Right lung (tissue), 5 donors: ENCODE measurements around the gene CHKA. TPM values are rescaled to one million over a fixed set of nuclear protein-coding genes. Genes with fewer than 3 reads are reported as not detected.
"Not testable (repeated sequence)": the region's sequence is repeated elsewhere in the genome, so short reads cannot be mapped to it uniquely, and the experiment has no call there.

ENCODE experiments used
- DNase-seq, 2 donors: peaks; one replicate each; pipeline ENCODE4 v3.0.0-alpha.2; 2013
- polyA plus RNA-seq, 5 donors: library from polyadenylated mRNA; unstranded; fragments of 120-200 nt; gene quantifications; one replicate each; pipeline versions ENCODE4 v1.2.1 to v1.2.3, GENCODE V29; 2013; ENCODE audit warnings: inconsistent platforms in 1 of 5, low replicate concordance in 1 of 5; ENCODE audit not compliant: insufficient read length in 5 of 5, insufficient read depth in 1 of 5

CHKA gene
- polyA plus RNA-seq, 5 donors = 75.9 to 99.7 (median 82.6) TPM

DNA sequence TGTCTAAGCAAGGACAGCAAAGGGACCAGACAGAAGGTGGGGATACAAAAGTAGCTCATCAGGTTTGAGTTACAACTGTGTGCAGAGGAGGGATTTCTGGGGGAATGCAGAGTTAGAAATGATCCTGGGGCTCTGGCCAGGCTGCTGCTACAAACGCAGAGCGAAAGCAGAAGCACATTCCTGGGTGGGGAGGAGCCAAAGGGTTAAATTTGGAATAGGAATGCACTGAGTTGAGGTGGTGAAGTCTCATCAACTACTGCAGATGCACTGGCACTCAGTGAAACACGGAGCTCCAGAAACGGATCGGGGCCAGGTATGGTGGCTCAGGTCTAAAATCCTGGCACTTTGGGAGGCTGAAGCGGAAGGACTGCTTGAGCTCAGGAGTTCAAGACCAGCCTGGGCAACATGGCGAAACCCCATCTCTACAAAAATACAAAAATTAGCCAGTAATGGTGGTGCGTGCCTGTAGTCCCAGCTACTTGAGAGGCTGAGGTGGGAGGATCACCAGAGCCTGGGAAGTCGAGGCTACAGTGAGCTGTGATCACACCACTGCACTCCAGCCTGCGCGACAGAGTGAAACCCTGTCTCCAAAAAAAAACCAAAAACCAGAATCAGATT lies 3.2 kb downstream of the CHKA start:
- no peak for DNase-seq

DNA sequence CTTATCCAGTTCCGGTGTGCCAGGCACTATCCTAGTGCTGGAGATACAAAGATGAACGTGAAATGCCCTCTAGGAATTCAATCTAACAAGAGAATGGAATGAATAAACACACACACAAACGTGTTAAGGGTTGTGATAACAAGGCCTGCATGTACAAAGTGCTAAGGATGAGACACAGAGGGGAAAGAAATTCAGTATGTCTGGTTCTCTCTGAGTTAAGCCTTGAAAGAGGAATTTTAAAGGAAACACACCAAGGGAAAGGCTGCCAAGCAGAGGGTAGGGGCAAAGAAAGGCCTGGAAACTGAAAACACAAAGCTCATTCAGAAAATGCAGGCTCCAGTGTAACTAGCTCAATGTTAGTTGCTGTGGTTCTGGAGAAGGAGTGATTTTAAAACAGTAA lies 4.2 kb downstream of the CHKA start:
- DNase-seq = no peak

DNA sequence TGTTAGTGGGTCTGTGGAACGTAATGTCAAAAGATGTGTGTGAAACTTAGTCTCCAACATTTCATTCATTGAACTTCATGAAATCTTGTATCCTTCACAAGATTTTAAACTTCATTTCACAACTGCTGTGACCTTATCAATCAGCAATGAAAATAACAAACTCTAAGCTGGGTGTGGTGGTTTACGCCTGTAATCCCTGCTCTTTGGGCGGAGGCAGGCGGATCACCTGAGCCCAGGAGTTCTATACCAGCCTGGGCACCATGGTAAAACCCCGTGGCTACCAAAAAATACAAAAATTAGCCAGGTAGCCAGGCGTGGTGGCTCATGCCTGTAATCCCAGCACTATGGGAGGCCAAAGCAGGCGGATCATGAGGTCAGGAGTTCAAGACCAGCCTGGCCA lies 5.1 kb downstream of the CHKA start:
- DNase-seq = no peak

DNA sequence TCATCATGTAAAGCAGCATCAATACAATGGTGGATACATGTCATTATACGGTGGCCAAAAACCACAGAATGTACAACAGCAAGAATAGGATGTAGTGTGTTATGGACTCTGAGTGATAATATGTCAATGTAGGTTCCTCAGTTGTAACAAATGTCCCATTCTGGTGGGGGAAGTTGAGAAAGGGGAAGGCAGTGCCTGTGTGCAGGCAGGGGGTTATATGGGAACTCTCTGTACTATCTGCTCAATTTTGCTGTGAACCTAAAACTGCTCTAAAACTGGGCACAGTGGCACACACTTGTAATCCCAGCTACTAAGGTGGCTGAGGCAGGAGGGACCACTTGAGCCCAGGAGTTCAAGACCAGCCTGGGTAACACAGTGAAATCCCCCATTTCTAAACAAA lies 5.9 kb downstream of the CHKA start:
- no peak for DNase-seq

DNA sequence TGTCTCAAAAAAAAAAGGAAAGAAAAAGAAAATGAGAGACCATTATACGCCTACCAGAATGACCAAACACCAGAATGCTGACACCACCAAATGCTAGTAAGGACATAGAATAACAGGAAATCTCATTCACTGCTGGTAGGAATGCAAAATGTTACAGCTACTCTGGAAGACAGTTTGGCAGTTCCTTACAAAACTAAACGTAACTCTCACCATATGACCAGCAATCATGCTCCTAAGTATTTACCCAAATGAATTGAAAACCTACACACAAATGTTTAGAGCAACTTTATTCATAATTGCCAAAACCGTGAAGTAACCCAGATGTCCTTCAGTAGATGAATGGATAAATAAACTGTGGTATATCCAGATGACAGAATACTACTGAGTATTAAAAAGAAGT lies 7.2 kb downstream of the CHKA start:
- no peak for DNase-seq

DNA sequence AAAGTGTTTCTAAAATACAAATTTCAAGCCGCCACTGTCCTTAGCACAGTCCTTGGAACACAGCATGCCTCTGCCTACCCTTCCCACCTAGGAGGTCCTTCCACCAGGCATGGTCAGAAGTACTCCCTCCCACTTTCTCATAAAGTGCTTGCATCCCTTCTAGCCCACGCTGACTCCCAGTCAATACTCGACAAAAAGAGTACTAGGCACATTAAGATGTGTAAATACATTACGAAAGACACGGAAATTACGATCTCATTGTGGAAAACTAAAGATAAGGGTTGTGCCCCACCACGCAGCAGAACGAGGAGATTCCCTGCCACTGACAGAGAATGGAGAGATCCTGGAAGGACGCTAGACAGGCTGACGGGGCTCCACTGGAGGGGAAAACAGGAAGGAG lies 13.5 kb downstream of the CHKA start:
- no peak for DNase-seq

DNA sequence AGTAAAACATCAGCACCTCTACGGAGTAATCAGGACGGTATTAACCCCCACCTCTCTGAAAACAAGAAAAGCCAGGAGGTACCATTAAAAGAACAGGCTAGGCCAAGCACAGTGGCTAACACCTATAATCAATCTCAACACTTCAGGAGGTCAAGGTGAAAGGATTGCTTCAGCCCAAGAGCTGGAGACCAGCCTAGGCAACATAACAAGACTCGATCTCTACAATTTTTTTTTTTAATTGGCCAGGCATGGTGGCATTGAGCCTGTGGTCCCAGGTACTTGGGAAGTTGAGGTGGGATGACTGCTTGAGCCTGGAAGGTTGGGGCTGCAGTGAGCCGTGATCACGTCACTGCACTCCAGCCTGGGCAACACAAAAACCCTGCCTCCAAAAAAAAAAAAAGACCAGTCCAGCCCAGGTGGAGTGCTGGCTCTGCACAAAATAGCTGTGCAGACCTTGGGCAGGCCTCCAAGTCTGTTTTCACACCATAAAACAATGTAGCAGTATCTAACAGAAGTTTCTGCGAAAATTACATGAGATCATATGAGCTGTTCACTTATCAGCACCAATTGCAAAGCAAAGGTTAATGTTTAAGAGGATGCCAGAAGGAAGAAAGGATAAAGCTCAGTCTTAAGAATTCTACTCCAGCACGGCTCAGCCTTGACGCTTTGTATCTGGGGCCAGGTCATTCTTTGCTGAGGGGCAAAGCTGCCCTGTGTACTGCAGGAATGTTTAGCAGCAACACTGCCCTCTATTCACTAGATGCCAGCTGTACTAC lies 14.8 kb downstream of the CHKA start:
- DNase-seq = peak in 1 of 2 donors; percentile 53

DNA sequence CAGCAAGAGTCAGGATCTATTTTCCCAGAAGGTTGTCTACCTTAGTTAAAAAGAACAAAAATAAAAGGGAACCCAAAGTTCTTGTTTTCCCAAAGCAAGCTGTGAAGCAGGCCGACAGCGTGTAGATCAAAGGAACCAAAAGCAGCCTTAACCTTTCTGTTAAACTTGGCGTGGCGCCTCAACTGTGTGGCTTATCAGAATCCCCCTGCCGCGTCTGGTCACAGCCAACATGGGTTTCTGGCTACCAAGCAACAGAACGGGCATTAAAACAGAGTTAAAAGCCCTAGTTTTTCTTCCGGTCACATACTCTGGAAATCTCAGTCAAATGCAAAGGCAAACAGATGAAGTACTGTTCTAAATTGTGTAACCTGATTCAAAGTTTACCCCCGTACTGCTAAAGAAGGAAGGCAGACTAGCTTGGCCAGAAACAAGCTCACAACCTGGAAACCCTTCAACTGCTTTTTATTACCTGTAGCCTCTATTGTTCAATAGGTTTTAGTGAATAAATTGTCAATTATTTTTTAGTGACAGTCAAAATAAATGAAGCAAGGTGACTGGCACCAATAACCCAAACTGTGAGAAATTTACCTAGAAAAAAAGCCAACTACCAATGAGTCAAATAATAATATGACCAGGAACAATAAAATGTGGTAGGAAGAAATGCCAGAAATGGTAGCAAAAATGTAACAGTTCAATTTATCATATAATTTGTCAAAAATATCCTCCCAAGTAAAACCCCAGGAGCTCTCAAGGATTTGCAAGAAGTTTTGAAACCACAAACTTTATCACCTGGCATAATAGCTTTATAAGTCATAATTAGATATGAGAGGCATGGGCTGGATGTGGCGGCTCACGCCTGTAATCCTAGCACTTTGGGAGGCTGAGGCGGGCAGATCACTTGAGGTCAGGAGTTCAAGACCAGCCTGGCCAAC lies 21.4 kb downstream of the CHKA start:
- peak; percentile 64 to 74 for DNase-seq

DNA sequence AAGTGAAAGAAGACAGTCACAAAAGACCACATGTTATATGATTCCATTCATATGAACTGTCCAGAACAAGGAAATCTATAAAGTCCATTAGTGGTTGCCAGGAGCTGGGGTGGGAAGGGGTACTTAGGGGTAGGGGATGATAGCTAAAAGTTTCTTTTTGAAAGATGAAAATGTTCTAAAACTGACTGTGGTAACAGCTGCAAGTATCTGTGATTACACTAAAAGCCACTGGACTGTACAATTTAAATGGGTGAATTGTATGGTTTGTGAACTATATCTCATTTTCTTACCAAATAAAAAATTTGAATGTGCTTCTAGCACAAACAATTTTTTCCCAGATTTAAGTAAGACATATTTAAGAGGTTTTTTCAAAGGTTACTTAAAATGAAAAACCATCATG lies 22.1 kb downstream of the CHKA start:
- DNase-seq = no peak

DNA sequence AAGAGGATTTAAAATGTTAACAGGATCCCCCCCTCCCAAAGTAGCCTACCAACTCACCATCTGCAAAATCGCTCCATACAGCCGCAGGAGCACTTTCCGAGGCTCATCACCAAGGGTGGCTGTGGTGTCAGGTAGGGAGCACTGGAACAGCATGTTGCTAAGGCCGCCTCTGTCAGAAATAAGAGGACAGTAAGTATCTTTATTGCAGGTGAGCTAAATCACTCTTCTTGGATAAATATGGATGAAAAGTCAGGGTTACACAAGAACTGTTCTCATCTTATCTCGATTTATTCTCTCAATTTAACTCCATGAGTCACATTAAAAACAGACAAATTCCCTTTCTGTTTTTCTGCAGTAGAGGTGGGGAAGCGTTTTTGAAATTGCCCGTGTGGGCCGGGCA lies 24.2 kb downstream of the CHKA start:
- no peak for DNase-seq

DNA sequence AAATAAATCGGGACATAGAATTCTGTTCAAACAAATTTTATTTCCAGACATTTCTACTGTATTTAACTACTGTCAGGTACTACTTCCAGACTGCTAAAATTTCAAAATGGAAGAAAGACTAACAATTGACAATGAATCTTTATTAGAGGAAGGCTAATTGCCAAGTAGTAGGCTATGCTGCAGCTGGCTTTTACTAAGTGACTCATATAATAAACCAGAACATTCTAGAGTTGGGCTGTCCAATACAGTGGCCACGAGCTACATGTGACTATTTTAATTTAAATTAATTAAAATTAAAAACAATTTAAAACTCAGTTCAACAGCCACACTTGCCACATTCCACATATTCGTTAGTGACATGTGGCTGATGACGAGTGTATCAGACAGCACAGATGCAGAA lies 27.6 kb downstream of the CHKA start:
- no peak for DNase-seq

DNA sequence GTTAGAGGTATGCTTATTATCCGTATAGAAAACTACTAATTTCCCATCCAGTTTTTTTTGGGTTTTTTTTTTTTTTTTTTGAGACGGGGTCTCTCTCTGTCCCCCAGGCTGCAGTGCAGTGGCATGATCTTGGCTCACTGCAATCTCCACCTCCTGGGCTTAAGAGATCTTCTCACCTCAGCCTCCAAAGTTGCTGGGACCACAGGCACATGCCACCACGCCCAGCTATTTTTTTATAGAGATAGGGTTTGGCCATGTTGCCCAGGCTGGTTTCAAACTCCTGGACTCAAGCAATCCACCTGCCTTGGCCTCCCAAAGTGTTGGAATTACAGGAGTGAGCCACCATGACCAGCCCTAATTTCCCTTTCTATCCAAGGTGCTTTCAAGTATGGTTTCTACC lies 28.2 kb downstream of the CHKA start:
- not testable (repeated sequence) for DNase-seq

DNA sequence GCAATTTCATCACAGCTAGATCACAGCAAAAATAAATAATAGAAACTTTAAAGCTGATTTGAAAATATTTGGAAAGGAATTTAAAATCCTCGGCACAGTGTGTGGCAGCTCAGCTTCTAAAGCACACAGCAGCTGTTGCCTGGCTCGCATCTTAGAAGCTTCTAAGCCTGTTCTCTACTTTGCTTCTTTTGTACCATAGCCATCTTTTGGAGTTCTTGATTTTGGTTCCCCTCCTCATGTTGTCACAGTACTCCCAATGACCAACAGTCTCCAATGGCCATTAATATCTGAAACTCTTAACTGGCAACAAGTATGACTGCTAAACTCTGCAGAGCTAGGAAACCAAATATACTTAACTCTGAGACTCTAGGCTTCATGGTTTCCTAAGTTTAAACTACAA lies 28.8 kb downstream of the CHKA start:
- no peak for DNase-seq

DNA sequence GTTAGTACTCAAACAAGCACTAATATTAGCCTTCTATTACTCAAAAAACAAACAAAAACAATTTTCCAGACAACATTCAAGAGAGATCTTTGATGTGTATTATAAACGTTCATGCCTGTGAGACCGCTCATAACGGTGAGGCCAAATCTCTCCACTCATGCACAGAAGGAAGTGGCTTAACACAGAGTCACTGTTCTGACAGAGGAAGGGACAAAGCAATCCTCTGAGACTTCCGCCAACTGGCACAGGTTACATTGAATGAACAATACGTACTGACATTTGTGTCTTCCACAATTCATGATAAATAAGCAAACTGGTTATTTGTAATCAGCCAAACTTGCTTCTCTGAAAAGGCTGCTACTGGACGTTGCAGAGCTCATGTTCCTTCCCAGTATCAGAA lies 30.5 kb downstream of the CHKA start:
- no peak for DNase-seq

DNA sequence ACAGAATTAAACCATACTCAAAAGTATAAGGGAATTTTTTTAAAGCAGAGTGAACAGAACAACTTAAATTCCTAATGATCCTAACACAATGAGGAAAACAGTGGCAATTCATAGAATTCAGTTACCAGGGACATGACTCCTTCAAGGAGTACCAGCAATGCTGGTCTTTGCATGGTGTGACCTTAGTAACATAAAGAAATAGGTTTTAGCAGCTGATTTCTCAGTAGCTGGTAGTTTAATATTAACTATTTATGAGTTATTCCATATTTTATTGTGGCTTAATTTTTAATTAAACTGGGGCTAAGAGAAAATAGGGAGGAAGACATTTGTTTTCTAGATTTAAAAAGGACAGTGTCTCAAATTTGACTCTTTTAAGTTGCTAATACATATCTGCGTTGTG lies 30.9 kb downstream of the CHKA start:
- no peak for DNase-seq

DNA sequence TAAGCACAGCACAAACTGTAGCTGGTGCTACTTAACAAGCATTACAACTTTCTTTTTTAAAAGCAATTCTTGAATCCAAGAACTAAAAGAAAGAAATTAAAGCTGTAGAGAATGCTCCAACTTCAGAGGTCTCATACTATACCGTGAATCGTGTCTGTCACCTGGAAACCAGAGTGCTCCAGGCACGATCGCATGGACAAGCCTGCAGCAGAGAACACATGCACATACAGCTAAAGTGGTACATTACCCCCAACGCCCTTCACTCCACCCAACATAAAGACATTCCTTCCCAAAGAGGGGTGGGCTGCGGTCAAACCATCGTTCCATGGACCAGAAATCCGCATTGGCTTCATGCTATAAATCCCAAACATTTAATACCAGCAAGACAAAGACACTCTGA lies 31.5 kb downstream of the CHKA start:
- no peak for DNase-seq

DNA sequence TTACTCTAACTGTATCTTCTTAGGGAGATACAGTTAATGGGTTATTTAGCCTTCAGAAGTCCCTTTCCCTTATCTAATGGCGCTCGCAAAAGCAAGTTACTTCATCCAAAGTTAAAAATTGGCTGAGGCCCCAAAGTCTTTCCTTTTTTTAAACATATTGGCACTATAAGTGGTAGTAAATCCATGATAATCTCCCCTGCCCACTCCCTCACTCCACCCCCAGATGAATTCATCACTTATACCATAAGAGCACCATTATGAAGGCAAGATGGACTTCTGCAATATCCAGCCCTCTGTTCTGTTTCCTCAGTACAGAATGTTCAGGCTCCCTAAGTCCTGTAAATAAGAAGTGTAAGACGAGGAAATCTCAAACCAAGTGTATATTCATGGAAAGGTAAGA lies 37.7 kb downstream of the CHKA start:
- no peak for DNase-seq

DNA sequence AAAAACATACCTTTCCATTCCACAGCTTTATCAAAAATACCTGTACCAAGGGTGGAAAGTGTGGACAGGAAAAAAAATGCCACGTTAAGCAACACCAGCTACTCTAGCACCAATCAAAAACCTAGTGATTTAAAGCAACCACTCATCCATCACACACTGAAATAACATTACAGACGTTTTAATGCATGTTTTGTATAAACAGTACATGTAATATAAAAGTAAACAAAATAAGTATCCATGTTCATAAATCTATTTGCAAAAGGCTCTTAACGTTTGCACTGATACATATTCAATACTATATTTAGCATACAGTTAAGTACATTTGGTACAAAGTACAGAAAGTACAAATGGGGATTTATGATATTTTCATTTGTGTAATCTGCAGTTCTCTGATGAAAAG lies 38.7 kb downstream of the CHKA start:
- no peak for DNase-seq

DNA sequence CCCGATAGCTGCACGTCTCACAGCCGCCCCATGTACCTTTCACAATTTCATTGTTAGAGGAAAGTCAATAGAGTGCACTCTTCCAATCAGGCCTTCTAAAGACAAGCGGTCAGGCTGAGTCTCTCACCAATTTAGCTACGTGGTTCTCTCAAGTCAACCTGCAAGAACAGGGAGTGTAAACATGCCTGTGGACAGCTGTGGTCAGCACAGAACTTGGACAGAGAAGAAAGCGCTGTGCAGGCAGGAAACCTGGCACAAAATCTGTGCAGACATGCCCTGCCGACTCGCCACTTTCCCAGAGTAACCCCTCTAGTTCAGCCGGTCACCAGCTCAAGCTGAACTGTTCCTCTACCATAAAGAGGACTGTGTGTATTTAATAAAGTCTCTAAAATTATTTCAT lies 39.5 kb downstream of the CHKA start:
- DNase-seq = no peak

DNA sequence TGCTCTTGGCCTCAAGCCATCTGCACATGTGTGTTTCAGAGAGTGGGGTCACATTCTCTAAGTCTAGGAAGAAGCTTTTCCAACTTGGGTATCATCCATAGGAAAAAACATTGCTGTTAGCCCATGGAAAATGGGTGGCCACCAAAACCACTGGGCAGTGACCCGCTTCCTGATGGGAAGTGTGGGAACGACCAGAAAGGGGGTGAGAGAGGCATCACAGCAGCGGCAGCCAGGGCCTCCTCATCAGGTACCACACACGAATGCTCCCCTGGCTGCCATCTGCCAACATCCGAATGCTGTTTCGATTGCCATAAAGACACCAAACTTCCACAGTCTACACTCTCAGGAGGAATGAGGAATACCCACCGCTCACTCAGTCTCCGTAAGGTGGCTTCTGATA lies 40.3 kb downstream of the CHKA start:
- DNase-seq = no peak

DNA sequence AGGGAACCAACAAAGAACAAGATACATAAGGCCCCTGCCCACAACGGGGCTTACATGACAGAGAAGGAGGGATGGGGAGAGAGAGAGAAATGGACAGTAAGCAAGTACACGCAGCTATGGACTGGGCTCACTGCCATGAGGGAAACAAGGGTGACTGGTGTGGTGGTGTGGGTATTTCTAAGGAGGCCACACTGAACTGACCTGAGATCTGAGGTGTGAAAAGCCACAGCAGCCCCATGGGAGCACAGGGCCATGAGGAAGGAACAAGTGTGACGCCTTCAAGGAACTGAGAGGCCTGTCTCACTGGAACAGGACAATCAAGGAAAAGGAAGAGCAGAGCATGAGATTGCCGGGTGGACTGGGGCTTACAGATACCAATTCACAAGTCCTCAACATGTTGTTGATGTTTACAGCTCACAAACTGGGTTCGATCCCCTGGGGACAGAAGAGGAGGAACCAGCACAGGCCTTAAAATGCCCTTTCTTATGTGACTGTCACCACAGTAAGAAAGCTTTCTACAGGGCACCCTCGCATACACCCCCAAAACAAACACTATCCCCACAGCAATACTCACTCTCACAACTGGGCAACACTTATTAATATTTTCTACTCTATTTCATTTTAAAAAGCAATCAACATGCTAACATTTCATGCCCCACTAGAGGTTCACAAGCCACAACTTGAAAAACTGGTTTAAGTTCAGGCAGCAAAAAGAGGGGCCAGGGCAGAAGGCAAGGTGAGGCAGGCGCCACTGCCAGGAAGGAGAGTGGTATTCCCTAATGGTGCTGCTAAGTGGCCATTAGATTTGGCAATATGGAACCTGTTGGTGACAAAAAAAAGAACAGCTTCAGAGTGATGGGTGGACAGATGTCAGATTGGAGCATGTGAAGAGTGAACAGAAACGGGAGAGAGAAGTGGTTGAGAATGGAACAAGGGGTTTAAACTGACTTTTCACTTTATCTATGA lies 43.3 kb downstream of the CHKA start:
- no peak for DNase-seq
